Gastrocnemius medialis (tissue), 4 donors: ENCODE measurements around the gene UFC1. TPM values are rescaled to one million over a fixed set of nuclear protein-coding genes. Genes with fewer than 3 reads are reported as not detected.

Experiments
- ATAC-seq, 2 donors: fragments of 150-250 bp; one replicate each; pipeline ENCODE4 v1.9.1; 2016
- DNase-seq, 2 donors: peaks; one replicate each; pipeline ENCODE4 v3.0.0-alpha.2; 2019
- H3K27ac ChIP-seq, 4 donors: fragments of 200-600 bp; sonication (generic); 1 replicate in 1 of 4; 2 replicates in 3 of 4; pipeline ENCODE4 v1.5.1; 2016 to 2018; ENCODE audit warnings: mild to moderate bottlenecking in 2 of 4, moderate library complexity in 1 of 4
- H3K27me3 ChIP-seq, 3 donors: fragments of 200-600 bp; sonication (generic) in 2 of 3; 1 replicate in 1 of 3; 2 replicates in 2 of 3; pipeline versions ENCODE4 v1.5.1 to v1.6.0; 2016 to 2019; ENCODE audit warnings: mild to moderate bottlenecking in 1 of 3, moderate library complexity in 1 of 3
- H3K36me3 ChIP-seq, 2 donors: fragments of 200-600 bp; sonication (generic) in 1 of 2; one replicate each; pipeline ENCODE4 v1.5.1; 2017 to 2018
- H3K4me1 ChIP-seq, 2 donors: fragments of 200-600 bp; sonication (generic) in 1 of 2; one replicate each; pipeline ENCODE4 v1.5.1; 2016 to 2017; ENCODE audit warnings: mild to moderate bottlenecking in 2 of 2
- H3K4me3 ChIP-seq, 4 donors: fragments of 200-600 bp; sonication (generic) in 3 of 4; 1 replicate in 1 of 4; 2 replicates in 3 of 4; pipeline ENCODE4 v1.5.1; 2016 to 2019; ENCODE audit warnings: mild to moderate bottlenecking in 2 of 4
- H3K9me3 ChIP-seq, 3 donors: fragments of 200-600 bp; sonication (generic) in 2 of 3; 1 replicate in 1 of 3; 2 replicates in 2 of 3; pipeline ENCODE4 v1.5.1; 2016 to 2019
- POLR2A ChIP-seq, 2 donors: fragments of 450-650 bp; IDR thresholded peaks; one replicate each; pipeline ENCODE4 v1.6.1; 2017; ENCODE audit warnings: antibody characterized with exemption in 2 of 2, mild to moderate bottlenecking in 2 of 2, moderate library complexity in 2 of 2
- in situ Hi-C, 4 donors: fragments of 200-750 bp; cut with MboI; loops; one replicate each; pipeline versions ENCODE4 v1.15.0 to v1.8.0; 2017; ENCODE audit warnings: low sequenced_read_pairs in 4 of 4
- intact Hi-C: fragments of 100-400 bp; cut with DNase I; formaldehyde crosslinking; loops from one replicate; pipeline ENCODE4 v1.15.1; 2023; ENCODE audit warnings: low total_unique reads
- total RNA-seq, 4 donors: library from RNA; depleted of rRNA; stranded (reverse); fragments of >200 nt; gene quantifications; one replicate each; pipeline versions ENCODE4 v1.1.0 to v1.2.3, GENCODE V29; 2016
- TF ChIP-seq, protein P1 (sequence below), 5 experiments: fragments of 450-650 bp in 3 of 5; fragments of 200-600 bp in 2 of 5; sonication (generic) in 2 of 5; IDR thresholded peaks in 4 of 5; conservative IDR thresholded peaks in 1 of 5; 1 replicate in 4 of 5; 2 replicates in 1 of 5; pipeline ENCODE4 v1.5.1; 2016 to 2019; ENCODE audit warnings: antibody characterized with exemption in 5 of 5, mild to moderate bottlenecking in 3 of 5, moderate library complexity in 3 of 5

Gene UFC1
- total RNA-seq, 4 donors from 2014 or later: 57.9 to 66.7 (median 63.5) TPM

- in situ Hi-C loops (loop anchor here in 1 of 4 donors (25.0 kb wide), 1 partner anchor 580 kb away; the partner anchor contains the start of gene ATF6), intact Hi-C loops (no loop called here)
- Histone ChIP-seq H3K36me3 (no peaks in the 10 kb centered on the region), H3K9me3 (no peaks in the 10 kb centered on the region), H3K27me3 (no peaks in the 10 kb centered on the region), H3K4me3 (no peak overlapping the region), H3K27ac (no peak overlapping the region), H3K4me1 (peaks cover 21% of the 10 kb centered on the region in 2 donors)
- no peak for TF ChIP-seq POLR2A (IDR thresholded peaks at IDR 0.05)
- TF ChIP-seq, protein P1, sequence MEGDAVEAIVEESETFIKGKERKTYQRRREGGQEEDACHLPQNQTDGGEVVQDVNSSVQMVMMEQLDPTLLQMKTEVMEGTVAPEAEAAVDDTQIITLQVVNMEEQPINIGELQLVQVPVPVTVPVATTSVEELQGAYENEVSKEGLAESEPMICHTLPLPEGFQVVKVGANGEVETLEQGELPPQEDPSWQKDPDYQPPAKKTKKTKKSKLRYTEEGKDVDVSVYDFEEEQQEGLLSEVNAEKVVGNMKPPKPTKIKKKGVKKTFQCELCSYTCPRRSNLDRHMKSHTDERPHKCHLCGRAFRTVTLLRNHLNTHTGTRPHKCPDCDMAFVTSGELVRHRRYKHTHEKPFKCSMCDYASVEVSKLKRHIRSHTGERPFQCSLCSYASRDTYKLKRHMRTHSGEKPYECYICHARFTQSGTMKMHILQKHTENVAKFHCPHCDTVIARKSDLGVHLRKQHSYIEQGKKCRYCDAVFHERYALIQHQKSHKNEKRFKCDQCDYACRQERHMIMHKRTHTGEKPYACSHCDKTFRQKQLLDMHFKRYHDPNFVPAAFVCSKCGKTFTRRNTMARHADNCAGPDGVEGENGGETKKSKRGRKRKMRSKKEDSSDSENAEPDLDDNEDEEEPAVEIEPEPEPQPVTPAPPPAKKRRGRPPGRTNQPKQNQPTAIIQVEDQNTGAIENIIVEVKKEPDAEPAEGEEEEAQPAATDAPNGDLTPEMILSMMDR (IDR thresholded peaks at IDR 0.05 in 4 of 5, conservative IDR thresholded peaks at IDR 0.05 in 1 of 5): no peak
- DNase-seq (no peak), ATAC-seq (no peak)
These were observed 28.4 kb downstream of the UFC1 start for GRCh38 chr1:161182214-161182613.

DNA sequence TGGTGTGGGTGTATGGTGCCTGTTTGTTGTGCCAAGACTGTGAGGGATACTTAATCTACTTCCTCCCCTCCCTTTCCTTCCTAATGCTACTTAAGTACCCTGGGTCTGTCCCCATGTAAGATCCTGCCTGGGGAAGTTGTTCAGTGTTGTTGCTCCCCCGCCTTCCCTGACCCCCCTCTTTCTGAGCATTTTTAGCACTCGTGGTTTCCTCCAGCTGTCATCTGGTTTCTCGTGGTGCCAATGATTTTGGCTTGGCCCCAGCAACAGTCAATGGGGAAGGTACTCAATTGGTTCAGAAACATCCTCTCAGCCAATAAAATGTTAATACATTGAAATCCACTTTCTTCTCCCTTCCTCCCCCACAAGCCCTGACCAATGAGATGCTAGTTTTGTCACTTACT is 31.5 kb downstream of the UFC1 start:
- Histone ChIP-seq H3K9me3 (no peaks in the 10 kb centered on the region), H3K4me1 (peaks cover 21% of the 10 kb centered on the region in 2 donors), H3K36me3 (no peaks in the 10 kb centered on the region), H3K27ac (peak overlapping the region; percentile 61 to 77 (median 69)), H3K4me3 (no peak overlapping the region), H3K27me3 (no peaks in the 10 kb centered on the region)
- ATAC-seq (peak; percentile 71 to 77), DNase-seq (peak; percentile 54 to 65)
- intact Hi-C loops (no loop called here), in situ Hi-C loops (loop anchor here in 1 of 4 donors (25.0 kb wide), 1 partner anchor 577 kb away; the partner anchor contains the start of gene ATF6)
- no peak for TF ChIP-seq POLR2A (IDR thresholded peaks at IDR 0.05)
- TF ChIP-seq, protein P1 (IDR thresholded peaks at IDR 0.05 in 4 of 5, conservative IDR thresholded peaks at IDR 0.05 in 1 of 5): no peak

DNA sequence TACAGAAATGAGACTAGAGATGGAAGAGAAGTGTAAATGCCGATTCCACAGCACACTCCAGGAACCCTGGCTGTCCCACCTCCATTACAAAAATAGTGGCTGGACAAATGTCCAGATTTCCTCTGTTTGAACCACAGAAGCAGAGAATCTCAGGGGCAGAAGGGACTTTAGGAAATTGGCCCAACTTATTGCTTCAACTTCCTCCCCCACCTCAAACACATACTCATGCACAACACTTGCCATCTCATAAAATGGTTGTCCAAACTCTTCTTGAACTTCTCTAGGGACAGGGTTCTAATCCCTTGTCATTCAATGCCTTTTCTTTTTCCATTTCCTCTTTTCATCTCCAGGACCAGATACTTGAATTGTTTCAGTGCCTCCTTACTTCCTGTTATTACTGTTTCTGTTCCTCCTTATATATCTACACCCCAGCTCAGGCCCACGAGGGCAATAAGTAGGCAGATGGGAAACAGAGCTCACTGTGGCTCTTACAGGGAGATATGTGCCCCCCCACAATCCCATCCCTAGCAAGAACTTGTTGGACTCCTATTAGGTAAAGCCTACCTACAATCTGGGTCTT is 32.0 kb downstream of the UFC1 start:
- H3K27me3 ChIP-seq: no peaks in the 10 kb centered on the region
- TF ChIP-seq, protein P1 (IDR thresholded peaks at IDR 0.05 in 4 of 5, conservative IDR thresholded peaks at IDR 0.05 in 1 of 5): no peak
- TF ChIP-seq POLR2A (IDR thresholded peaks at IDR 0.05): no peak
- peak in 1 of 2 donors; percentile 10 for ATAC-seq
- H3K9me3 ChIP-seq: no peaks in the 10 kb centered on the region
- peak overlapping the region; percentile 61 to 77 (median 69) for H3K27ac ChIP-seq
- intact Hi-C loops (no loop called here), in situ Hi-C loops (loop anchor here in 1 of 4 donors (25.0 kb wide), 1 partner anchor 576 kb away; the partner anchor contains the start of gene ATF6)
- H3K36me3 ChIP-seq: no peaks in the 10 kb centered on the region
- no peak for DNase-seq
- peaks cover 21% of the 10 kb centered on the region in 2 donors for H3K4me1 ChIP-seq
- H3K4me3 ChIP-seq: no peak overlapping the region

GRCh38 chr1:161187311-161187710 is 33.5 kb downstream of the UFC1 start:
- no peaks in the 10 kb centered on the region for H3K9me3 ChIP-seq
- no peaks in the 10 kb centered on the region for H3K36me3 ChIP-seq
- H3K27me3 ChIP-seq: no peaks in the 10 kb centered on the region
- peaks cover 21% of the 10 kb centered on the region in 2 donors for H3K4me1 ChIP-seq
- ATAC-seq: no peak
- no peak overlapping the region for H3K4me3 ChIP-seq
- H3K27ac ChIP-seq: no peak overlapping the region
- TF ChIP-seq, protein P1 (IDR thresholded peaks at IDR 0.05 in 4 of 5, conservative IDR thresholded peaks at IDR 0.05 in 1 of 5): no peak
- no peak for TF ChIP-seq POLR2A (IDR thresholded peaks at IDR 0.05)
- intact Hi-C loops: no loop called here
- in situ Hi-C loops: loop anchor here in 1 of 4 donors (25.0 kb wide), 1 partner anchor 575 kb away; the partner anchor contains the start of gene ATF6
- no peak for DNase-seq
